HepG2 (cell line): ENCODE results near the gene THRA. TPM values are rescaled to one million over a fixed set of nuclear protein-coding genes. Genes with fewer than 3 reads are reported as not detected.
A peak's percentile ranks its signal among the peaks of the same experiment; 100 is the strongest.

ENCODE experiments used
- IRF2 ChIP-seq: IDR thresholded peaks from 2 replicates; pipeline ENCODE4 v1.6.1; 2018; ENCODE audit warnings: missing genetic modification reagents, missing compliant biosample characterization
- ISL2 ChIP-seq: sonication (generic); formaldehyde crosslinking; IDR thresholded peaks from 2 replicates; pipeline ENCODE4 v1.5.0; 2020; ENCODE audit warnings: missing genetic modification reagents
- KLF16 ChIP-seq, 2 experiments: sonication (generic) in 1 of 2; formaldehyde crosslinking in 1 of 2; IDR thresholded peaks; 2 replicates each; pipeline versions ENCODE4 v1.6.1 to v1.8.0; 2016 to 2023; ENCODE audit warnings: missing genetic modification reagents in 2 of 2, missing compliant biosample characterization in 1 of 2
- SKI ChIP-seq: fragments of 450-650 bp; IDR thresholded peaks from one replicate; pipeline ENCODE4 v1.6.1; 2018; ENCODE audit warnings: mild to moderate bottlenecking; ENCODE audit not compliant: partially characterized antibody
- ZBTB7B ChIP-seq: sonication (generic); formaldehyde crosslinking; IDR thresholded peaks from 2 replicates; pipeline ENCODE4 v1.4.0; 2020; ENCODE audit warnings: missing genetic modification reagents
- ZNF12 ChIP-seq: sonication (generic); formaldehyde crosslinking; IDR thresholded peaks from 2 replicates; pipeline ENCODE4 v1.5.0; 2020; ENCODE audit warnings: missing genetic modification reagents
- ZNF263 ChIP-seq: sonication (generic); formaldehyde crosslinking; IDR thresholded peaks from 2 replicates; pipeline ENCODE4 v1.4.0; 2020; ENCODE audit warnings: missing genetic modification reagents
- ZNF619 ChIP-seq: sonication (generic); formaldehyde crosslinking; IDR thresholded peaks from 2 replicates; pipeline ENCODE4 v1.4.0; 2020; ENCODE audit warnings: mild to moderate bottlenecking, missing genetic modification reagents
- ZNF670 ChIP-seq: sonication (generic); formaldehyde crosslinking; IDR thresholded peaks from 2 replicates; pipeline ENCODE4 v1.8.0; 2022; ENCODE audit warnings: mild to moderate bottlenecking, missing genetic modification reagents, borderline replicate concordance
- polyA plus RNA-seq, 8 experiments: library from polyadenylated mRNA; depleted of rRNA in 3 of 8; stranded (reverse) in 7 of 8; unstranded in 1 of 8; fragments of >200 nt; fragmentation: Illumina TruSeq in 4 of 8; extraction: Trizol in 4 of 8; gene quantifications; 2 replicates each; pipeline versions ENCODE4 v1.2.1 to v1.2.3, GENCODE V29; 2011 to 2016; ENCODE audit warnings: low read depth in 4 of 8, missing spikeins in 1 of 8, mixed read lengths in 1 of 8; ENCODE audit not compliant: insufficient read depth in 1 of 8
- total RNA-seq, 5 experiments: library from RNA; depleted of rRNA; stranded (reverse); fragments of >200 nt; fragmentation: Illumina TruSeq; extraction: Trizol; gene quantifications; 2 replicates each; pipeline ENCODE4 v1.2.3, GENCODE V29; 2016; ENCODE audit warnings: low read depth in 1 of 5
- TF ChIP-seq, protein P1 (sequence below): sonication (generic); formaldehyde crosslinking; conservative IDR thresholded peaks from 2 replicates; pipeline ENCODE4 v1.4.0; 2020; ENCODE audit warnings: missing genetic modification reagents
- TF ChIP-seq, protein P2 (sequence below): sonication (generic); formaldehyde crosslinking; IDR thresholded peaks from 2 replicates; pipeline ENCODE4 v1.4.0; 2020; ENCODE audit warnings: missing genetic modification reagents
- TF ChIP-seq, protein P3 (sequence below): sonication (generic); formaldehyde crosslinking; IDR thresholded peaks from 2 replicates; pipeline ENCODE4 v1.5.1; 2020; ENCODE audit warnings: mild to moderate bottlenecking, missing genetic modification reagents, borderline replicate concordance
- TF ChIP-seq, protein P4 (sequence below): sonication (generic); formaldehyde crosslinking; IDR thresholded peaks from 2 replicates; pipeline ENCODE4 v1.4.0; 2020; ENCODE audit warnings: mild to moderate bottlenecking, missing genetic modification reagents, borderline replicate concordance
- TF ChIP-seq, protein P5 (sequence below): sonication (generic); formaldehyde crosslinking; IDR thresholded peaks from 2 replicates; pipeline ENCODE4 v1.8.0; 2023; ENCODE audit warnings: mild to moderate bottlenecking, missing genetic modification reagents

THRA gene
- total and polyA plus RNA-seq, 2 of the 13 experiments (the other 11 are each of a cell fraction or from before 2014, with no cell fraction given), result 8.0 to 9.9 TPM

DNA sequence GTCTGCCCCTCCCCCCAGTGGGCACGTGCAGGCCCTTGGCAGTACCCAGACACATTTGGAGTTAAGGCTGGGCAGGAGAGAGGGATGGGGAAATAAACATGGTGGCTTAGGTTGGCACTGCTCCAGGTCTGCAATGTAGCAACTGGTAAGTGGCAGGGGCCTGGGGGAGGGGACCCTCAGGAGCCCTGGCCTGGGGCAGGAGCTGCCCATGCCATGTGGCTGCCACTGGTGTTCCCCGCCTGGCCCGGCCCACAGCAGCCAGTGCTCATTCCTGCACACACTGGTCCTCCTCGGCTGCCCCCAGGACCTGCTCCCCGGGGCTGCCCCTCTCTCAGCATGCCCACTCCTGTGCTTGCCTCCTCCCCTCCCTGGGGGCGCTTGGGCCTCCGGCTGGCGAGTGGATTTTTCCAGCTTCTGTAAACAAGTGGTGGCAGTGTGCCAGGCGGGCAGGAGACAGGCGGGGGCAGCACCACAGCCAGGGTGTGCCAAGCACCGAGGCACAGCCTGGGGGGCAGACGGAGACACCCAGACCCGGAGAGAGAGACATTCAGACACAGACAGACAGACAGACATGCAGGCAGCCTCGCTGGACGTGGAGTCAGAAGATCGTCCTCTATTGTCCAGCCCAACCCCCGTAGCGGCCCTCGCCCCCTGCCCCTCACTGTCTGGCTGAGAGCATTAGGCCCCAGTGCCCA, 9.4 kb downstream of the THRA start (continued):
- TF ChIP-seq ZNF619 (CRISPR knock-in tag) (peak; percentile 47; the same call in 1 of the 2 replicates), IRF2 (0 out of 2 replicates have a peak, but pooled peaks have one; percentile 19), ZNF263 (CRISPR knock-in tag) (peak; percentile 57; the same call in 1 of the 2 replicates), ZNF670 (peak; percentile 47; the same call in 1 of the 2 replicates), ZBTB7B (peak; percentile 71), ZNF12 (0 out of 2 replicates have a peak, but pooled peaks have one; percentile 39), KLF16 (CRISPR knock-in tag; IDR thresholded peaks at IDR 0.05) (0 out of 4 replicates have a peak, but pooled peaks of 1 of the 2 experiments have one; percentile 17), ISL2 (CRISPR knock-in tag) (0 out of 2 replicates have a peak, but pooled peaks have one; percentile 16), SKI (peak; percentile 30)
- TF ChIP-seq, protein P1, sequence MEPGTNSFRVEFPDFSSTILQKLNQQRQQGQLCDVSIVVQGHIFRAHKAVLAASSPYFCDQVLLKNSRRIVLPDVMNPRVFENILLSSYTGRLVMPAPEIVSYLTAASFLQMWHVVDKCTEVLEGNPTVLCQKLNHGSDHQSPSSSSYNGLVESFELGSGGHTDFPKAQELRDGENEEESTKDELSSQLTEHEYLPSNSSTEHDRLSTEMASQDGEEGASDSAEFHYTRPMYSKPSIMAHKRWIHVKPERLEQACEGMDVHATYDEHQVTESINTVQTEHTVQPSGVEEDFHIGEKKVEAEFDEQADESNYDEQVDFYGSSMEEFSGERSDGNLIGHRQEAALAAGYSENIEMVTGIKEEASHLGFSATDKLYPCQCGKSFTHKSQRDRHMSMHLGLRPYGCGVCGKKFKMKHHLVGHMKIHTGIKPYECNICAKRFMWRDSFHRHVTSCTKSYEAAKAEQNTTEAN (CRISPR knock-in tag), result no peak
- TF ChIP-seq, protein P2, sequence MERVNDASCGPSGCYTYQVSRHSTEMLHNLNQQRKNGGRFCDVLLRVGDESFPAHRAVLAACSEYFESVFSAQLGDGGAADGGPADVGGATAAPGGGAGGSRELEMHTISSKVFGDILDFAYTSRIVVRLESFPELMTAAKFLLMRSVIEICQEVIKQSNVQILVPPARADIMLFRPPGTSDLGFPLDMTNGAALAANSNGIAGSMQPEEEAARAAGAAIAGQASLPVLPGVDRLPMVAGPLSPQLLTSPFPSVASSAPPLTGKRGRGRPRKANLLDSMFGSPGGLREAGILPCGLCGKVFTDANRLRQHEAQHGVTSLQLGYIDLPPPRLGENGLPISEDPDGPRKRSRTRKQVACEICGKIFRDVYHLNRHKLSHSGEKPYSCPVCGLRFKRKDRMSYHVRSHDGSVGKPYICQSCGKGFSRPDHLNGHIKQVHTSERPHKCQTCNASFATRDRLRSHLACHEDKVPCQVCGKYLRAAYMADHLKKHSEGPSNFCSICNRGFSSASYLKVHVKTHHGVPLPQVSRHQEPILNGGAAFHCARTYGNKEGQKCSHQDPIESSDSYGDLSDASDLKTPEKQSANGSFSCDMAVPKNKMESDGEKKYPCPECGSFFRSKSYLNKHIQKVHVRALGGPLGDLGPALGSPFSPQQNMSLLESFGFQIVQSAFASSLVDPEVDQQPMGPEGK, result peak; percentile 89
- TF ChIP-seq, protein P3, sequence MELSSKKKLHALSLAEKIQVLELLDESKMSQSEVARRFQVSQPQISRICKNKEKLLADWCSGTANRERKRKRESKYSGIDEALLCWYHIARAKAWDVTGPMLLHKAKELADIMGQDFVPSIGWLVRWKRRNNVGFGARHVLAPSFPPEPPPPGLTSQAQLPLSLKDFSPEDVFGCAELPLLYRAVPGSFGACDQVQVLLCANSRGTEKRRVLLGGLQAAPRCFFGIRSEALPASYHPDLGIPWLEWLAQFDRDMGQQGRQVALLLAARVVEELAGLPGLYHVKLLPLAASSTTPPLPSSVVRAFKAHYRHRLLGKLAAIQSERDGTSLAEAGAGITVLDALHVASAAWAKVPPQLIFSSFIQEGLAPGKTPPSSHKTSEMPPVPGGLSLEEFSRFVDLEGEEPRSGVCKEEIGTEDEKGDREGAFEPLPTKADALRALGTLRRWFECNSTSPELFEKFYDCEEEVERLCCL (CRISPR knock-in tag), result 0 out of 2 replicates have a peak, but pooled peaks have one; percentile 80
- TF ChIP-seq, protein P4, sequence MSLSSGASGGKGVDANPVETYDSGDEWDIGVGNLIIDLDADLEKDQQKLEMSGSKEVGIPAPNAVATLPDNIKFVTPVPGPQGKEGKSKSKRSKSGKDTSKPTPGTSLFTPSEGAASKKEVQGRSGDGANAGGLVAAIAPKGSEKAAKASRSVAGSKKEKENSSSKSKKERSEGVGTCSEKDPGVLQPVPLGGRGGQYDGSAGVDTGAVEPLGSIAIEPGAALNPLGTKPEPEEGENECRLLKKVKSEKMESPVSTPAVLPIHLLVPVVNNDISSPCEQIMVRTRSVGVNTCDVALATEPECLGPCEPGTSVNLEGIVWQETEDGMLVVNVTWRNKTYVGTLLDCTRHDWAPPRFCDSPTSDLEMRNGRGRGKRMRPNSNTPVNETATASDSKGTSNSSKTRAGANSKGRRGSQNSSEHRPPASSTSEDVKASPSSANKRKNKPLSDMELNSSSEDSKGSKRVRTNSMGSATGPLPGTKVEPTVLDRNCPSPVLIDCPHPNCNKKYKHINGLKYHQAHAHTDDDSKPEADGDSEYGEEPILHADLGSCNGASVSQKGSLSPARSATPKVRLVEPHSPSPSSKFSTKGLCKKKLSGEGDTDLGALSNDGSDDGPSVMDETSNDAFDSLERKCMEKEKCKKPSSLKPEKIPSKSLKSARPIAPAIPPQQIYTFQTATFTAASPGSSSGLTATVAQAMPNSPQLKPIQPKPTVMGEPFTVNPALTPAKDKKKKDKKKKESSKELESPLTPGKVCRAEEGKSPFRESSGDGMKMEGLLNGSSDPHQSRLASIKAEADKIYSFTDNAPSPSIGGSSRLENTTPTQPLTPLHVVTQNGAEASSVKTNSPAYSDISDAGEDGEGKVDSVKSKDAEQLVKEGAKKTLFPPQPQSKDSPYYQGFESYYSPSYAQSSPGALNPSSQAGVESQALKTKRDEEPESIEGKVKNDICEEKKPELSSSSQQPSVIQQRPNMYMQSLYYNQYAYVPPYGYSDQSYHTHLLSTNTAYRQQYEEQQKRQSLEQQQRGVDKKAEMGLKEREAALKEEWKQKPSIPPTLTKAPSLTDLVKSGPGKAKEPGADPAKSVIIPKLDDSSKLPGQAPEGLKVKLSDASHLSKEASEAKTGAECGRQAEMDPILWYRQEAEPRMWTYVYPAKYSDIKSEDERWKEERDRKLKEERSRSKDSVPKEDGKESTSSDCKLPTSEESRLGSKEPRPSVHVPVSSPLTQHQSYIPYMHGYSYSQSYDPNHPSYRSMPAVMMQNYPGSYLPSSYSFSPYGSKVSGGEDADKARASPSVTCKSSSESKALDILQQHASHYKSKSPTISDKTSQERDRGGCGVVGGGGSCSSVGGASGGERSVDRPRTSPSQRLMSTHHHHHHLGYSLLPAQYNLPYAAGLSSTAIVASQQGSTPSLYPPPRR (CRISPR knock-in tag), result peak; percentile 47; the same call in 1 of the 2 replicates
- TF ChIP-seq, protein P5, sequence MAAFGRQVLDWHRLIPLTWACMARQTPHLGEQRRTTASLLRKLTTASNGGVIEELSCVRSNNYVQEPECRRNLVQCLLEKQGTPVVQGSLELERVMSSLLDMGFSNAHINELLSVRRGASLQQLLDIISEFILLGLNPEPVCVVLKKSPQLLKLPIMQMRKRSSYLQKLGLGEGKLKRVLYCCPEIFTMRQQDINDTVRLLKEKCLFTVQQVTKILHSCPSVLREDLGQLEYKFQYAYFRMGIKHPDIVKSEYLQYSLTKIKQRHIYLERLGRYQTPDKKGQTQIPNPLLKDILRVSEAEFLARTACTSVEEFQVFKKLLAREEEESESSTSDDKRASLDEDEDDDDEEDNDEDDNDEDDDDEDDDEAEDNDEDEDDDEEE, result peak; percentile 60; the same call in 1 of the 2 replicates
- TF ChIP-seq, all 625 proteins: peak for 100
